ENCODE data around the gene GPR3.
"Not testable (repeated sequence)": the region's sequence is repeated elsewhere in the genome, so short reads cannot be mapped to it uniquely, and the experiment has no call there.

GPR3 gene

GRCh38 chr1:27400082-27400962 lies 7.9 kb downstream of the GPR3 start:
- DNase-seq: no peak

- no peak for DNase-seq
These were observed 8.5 kb downstream of the GPR3 start for GRCh38 chr1:27400963-27401341.

GRCh38 chr1:27402349-27402754 lies 9.9 kb downstream of the GPR3 start:
- DNase-seq: no peak

- no peak for DNase-seq
These were observed 10.8 kb downstream of the GPR3 start for GRCh38 chr1:27403065-27403726.

- DNase-seq: no peak
These were observed 11.5 kb downstream of the GPR3 start for GRCh38 chr1:27403931-27404330.

GRCh38 chr1:27405074-27405473 lies 12.7 kb downstream of the GPR3 start:
- no peak for DNase-seq

- not testable (repeated sequence) for DNase-seq
These were observed 13.4 kb downstream of the GPR3 start for GRCh38 chr1:27405598-27406361.

GRCh38 chr1:27406362-27406680 lies 13.9 kb downstream of the GPR3 start:
- DNase-seq: no peak

GRCh38 chr1:27406791-27407190 lies 14.4 kb downstream of the GPR3 start:
- DNase-seq: not testable (repeated sequence)

- no peak for DNase-seq
These were observed 15.7 kb downstream of the GPR3 start for GRCh38 chr1:27408151-27408550.

- DNase-seq: no peak
These were observed 17.2 kb downstream of the GPR3 start for GRCh38 chr1:27409669-27410068.

- no peak for DNase-seq
These were observed 18.3 kb downstream of the GPR3 start for GRCh38 chr1:27410709-27411108.

GRCh38 chr1:27412502-27412901 lies 20.1 kb downstream of the GPR3 start:
- DNase-seq: no peak

- DNase-seq: no peak
These were observed 20.6 kb downstream of the GPR3 start for GRCh38 chr1:27413004-27413403.

- DNase-seq: no peak
These were observed 21.7 kb downstream of the GPR3 start for GRCh38 chr1:27414091-27414490.

- no peak for DNase-seq
These were observed 24.1 kb downstream of the GPR3 start for GRCh38 chr1:27416387-27417111.

GRCh38 chr1:27417713-27418112 lies 25.3 kb downstream of the GPR3 start:
- DNase-seq: no peak

GRCh38 chr1:27418326-27419185 lies 26.1 kb downstream of the GPR3 start:
- no peak for DNase-seq

- DNase-seq: no peak
These were observed 31.3 kb downstream of the GPR3 start for GRCh38 chr1:27423709-27424108.

- DNase-seq: no peak
These were observed 34.9 kb downstream of the GPR3 start for GRCh38 chr1:27427329-27427728.

- no peak for DNase-seq
These were observed 35.4 kb downstream of the GPR3 start for GRCh38 chr1:27427816-27428315.
